Thyroid gland (tissue), 4 donors: ENCODE data around the gene LRMDA. TPM values are rescaled to one million over a fixed set of nuclear protein-coding genes. Genes with fewer than 3 reads are reported as not detected.

Experiments
- DNase-seq, 2 donors: peaks; one replicate each; pipeline ENCODE4 v3.0.0-alpha.2; 2019
- H3K27ac ChIP-seq, 3 donors: fragments of 200-600 bp; sonication (generic); 1 replicate in 2 of 3; 2 replicates in 1 of 3; pipeline ENCODE4 v1.5.1; 2016 to 2019; ENCODE audit warnings: mild to moderate bottlenecking in 1 of 3, moderate library complexity in 1 of 3
- H3K27me3 ChIP-seq: fragments of 200-600 bp; sonication (generic); one replicate; pipeline ENCODE4 v1.5.1; 2019
- H3K36me3 ChIP-seq, 2 donors: fragments of 200-600 bp; sonication (generic); one replicate each; pipeline ENCODE4 v1.5.1; 2016 to 2019
- H3K4me1 ChIP-seq, 2 donors: fragments of 200-600 bp; sonication (generic); one replicate each; pipeline ENCODE4 v1.5.1; 2017 to 2019
- H3K4me3 ChIP-seq, 3 donors: fragments of 200-600 bp; sonication (generic); replicated peaks in 1 of 3; 1 replicate in 2 of 3; 2 replicates in 1 of 3; pipeline ENCODE4 v1.5.1; 2016; ENCODE audit warnings: mild to moderate bottlenecking in 1 of 3
- H3K9me3 ChIP-seq: fragments of 200-600 bp; sonication (generic); one replicate; pipeline ENCODE4 v1.5.1; 2017
- POLR2A ChIP-seq, 2 donors: fragments of 450-650 bp; IDR thresholded peaks; one replicate each; pipeline ENCODE4 v1.6.1; 2017; ENCODE audit warnings: antibody characterized with exemption in 2 of 2, mild to moderate bottlenecking in 2 of 2, moderate library complexity in 1 of 2
- WGBS, 2 donors: methylation state at CpG; one replicate each; pipeline ENCODE4 v1.1.5; 2017; 5-methylcytosine and 5-hydroxymethylcytosine counted together
- intact Hi-C: fragments of 100-400 bp; cut with DNase I; formaldehyde crosslinking; loops from one replicate; pipeline ENCODE4 v1.15.1; 2023
- total RNA-seq, 4 donors: library from RNA; depleted of rRNA; stranded (reverse); fragments of >200 nt; gene quantifications; one replicate each; pipeline ENCODE4 v1.2.3, GENCODE V29; 2016
- TF ChIP-seq, protein P1 (sequence below), 6 experiments: fragments of 200-600 bp in 3 of 6; fragments of 450-650 bp in 3 of 6; sonication (generic) in 3 of 6; IDR thresholded peaks; one replicate each; pipeline ENCODE4 v1.5.1; 2016 to 2019; ENCODE audit warnings: antibody characterized with exemption in 6 of 6, mild to moderate bottlenecking in 2 of 6, inconsistent platforms in 1 of 6, moderate library complexity in 1 of 6

The LRMDA gene
- total RNA-seq, 4 donors from 2014 or later = 16.5 to 31.7 (median 23.2) TPM

DNA sequence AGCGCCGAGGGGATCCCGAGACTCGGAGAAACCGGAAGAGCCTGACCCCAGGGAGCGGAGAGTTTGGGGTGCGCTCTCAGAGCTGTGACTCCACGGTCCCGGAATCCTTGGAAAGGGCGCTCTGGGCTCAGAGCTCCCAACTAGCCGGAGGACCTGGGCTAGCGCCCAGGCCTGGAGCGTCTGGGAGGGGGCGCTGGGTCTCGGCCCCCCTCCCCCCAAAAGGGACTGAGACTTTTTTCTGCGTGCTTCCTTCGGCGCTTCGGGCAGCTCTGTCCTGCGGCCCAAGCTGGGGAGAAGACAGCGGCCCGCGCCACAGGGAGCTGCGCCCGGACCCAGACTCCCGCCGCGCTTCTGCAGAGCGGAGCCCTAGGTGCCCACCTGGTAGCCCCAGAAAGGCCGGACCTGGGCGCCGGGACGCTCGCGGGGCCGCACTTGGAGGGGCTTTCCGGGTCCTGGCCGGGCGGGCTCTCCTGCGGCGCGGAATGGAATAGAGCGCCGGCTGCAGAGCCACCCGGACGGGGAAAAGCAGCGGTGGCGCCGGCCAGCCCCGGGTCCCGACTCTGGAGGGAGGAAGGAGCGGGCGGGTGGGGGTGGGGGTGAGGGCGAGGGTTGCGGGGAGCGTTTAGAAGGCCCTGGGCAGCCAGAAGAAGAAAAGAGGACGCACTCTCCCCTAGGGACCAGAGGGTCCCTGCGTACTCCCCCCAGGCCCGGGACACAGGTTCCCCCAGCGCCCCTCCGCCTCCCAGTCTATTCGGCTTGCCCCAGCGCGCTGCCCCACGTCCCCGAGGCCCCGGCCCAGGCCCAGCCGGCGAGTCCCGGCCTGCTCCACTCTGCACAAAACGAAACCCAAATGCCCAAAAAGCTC is 34.6 kb upstream of the LRMDA start:
- Histone ChIP-seq H3K36me3 (peaks cover 0 to 14% of the 10 kb centered on the region in 2 donors), H3K4me3 (peak overlapping the region; percentile 34 to 63 (median 34)), H3K9me3 (no peaks in the 10 kb centered on the region), H3K27ac (peak overlapping the region; percentile 72 to 88 (median 75)), H3K27me3 (no peaks in the 10 kb centered on the region), H3K4me1 (peaks cover 5 to 15% of the 10 kb centered on the region in 2 donors)
- TF ChIP-seq POLR2A (IDR thresholded peaks at IDR 0.05) = no peak
- 41 to 42% methylated on average over 18 to 30 of the region's 71 CpGs for WGBS, 2 donors
- peak; percentile 13 to 16 for DNase-seq
- intact Hi-C loops = loop anchor here (5.0 to 10.0 kb wide), 2 partner anchors 640 to 1148 kb away; no protein-coding TSS in a partner anchor

DNA sequence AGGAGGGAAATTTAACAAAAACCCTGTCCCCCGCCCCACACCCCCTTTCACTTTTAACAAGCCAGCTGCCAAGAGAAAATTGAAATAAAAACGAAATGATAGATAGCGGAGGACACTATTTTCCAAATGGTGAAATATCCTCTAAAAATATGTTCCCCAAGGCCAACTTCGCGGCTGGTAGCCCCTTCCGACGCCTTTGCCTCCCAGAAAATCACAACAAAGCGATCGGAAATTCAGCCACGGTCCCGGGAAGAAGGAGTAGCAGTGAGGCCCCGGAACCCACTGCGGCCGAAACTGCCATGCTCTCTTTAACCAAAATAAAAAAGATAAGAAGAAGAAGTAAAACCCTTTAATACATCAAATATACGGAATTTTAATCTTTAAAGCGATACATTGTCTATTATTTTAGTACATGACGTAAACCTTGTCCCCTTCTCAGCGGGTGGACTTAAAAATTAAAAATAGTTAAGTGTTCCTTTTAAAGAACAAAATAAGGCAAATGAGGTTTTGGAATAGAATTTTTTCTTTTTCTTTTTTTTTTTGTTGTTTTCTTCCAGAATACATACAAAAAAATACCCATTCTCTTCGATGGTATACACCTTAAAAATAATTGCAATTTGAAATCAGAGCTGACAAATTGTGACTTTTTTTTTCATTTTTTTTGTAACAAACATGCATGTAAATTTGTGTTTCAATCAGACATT is 33.8 kb upstream of the LRMDA start:
- Histone ChIP-seq H3K27ac (peak overlapping the region; percentile 72 to 98 (median 98)), H3K4me3 (peak overlapping the region in 1 of 3 donors; percentile 34), H3K27me3 (no peaks in the 10 kb centered on the region), H3K9me3 (no peaks in the 10 kb centered on the region), H3K4me1 (peaks cover 5 to 15% of the 10 kb centered on the region in 2 donors), H3K36me3 (peaks cover 0 to 14% of the 10 kb centered on the region in 2 donors)
- no peak for TF ChIP-seq POLR2A (IDR thresholded peaks at IDR 0.05)
- TF ChIP-seq, protein P1, sequence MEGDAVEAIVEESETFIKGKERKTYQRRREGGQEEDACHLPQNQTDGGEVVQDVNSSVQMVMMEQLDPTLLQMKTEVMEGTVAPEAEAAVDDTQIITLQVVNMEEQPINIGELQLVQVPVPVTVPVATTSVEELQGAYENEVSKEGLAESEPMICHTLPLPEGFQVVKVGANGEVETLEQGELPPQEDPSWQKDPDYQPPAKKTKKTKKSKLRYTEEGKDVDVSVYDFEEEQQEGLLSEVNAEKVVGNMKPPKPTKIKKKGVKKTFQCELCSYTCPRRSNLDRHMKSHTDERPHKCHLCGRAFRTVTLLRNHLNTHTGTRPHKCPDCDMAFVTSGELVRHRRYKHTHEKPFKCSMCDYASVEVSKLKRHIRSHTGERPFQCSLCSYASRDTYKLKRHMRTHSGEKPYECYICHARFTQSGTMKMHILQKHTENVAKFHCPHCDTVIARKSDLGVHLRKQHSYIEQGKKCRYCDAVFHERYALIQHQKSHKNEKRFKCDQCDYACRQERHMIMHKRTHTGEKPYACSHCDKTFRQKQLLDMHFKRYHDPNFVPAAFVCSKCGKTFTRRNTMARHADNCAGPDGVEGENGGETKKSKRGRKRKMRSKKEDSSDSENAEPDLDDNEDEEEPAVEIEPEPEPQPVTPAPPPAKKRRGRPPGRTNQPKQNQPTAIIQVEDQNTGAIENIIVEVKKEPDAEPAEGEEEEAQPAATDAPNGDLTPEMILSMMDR (IDR thresholded peaks at IDR 0.05) = no peak
- intact Hi-C loops = loop anchor here (5.0 to 10.0 kb wide), 2 partner anchors 640 to 1147 kb away; no protein-coding TSS in a partner anchor
- DNase-seq = no peak
- 79 to 80% methylated on average over 19 of the region's 19 CpGs for WGBS, 2 donors

DNA sequence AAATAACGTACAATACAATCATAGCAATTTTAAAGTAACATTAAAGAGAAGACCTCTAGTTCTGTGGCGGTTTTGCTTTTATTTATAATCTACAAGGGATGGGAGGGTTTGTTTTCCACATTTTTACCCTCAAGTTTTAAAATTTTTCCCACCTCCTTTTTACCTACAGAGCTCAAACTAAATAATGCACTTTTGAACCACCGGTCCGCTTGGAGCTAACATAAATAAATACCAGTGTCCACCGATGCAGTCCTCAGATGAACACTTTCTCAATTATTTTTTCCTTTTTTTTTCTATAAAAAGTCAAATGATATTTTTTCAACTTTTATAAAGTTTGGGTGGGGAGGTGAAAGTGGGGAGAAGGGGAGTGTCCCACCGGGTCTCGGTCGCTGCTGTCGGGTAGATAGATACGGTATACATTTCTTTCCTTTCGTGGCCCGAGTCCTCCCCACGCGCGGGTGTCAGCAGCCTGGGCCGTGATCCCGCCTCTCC is 33.2 kb upstream of the LRMDA start:
- no peaks in the 10 kb centered on the region for H3K9me3 ChIP-seq
- H3K27me3 ChIP-seq = no peaks in the 10 kb centered on the region
- no peak for DNase-seq
- intact Hi-C loops = loop anchor here (5.0 to 10.0 kb wide), 2 partner anchors 639 to 1147 kb away; no protein-coding TSS in a partner anchor
- H3K36me3 ChIP-seq = peaks cover 0 to 14% of the 10 kb centered on the region in 2 donors
- H3K4me1 ChIP-seq = peaks cover 5 to 15% of the 10 kb centered on the region in 2 donors
- no peak for TF ChIP-seq POLR2A (IDR thresholded peaks at IDR 0.05)
- TF ChIP-seq, protein P1 (IDR thresholded peaks at IDR 0.05) = no peak
- H3K27ac ChIP-seq = peak overlapping the region in 2 of 3 donors; percentile 98
- H3K4me3 ChIP-seq = peak overlapping the region in 1 of 3 donors; percentile 10
- 80 to 81% methylated on average over 17 of the region's 17 CpGs for WGBS, 2 donors

DNA sequence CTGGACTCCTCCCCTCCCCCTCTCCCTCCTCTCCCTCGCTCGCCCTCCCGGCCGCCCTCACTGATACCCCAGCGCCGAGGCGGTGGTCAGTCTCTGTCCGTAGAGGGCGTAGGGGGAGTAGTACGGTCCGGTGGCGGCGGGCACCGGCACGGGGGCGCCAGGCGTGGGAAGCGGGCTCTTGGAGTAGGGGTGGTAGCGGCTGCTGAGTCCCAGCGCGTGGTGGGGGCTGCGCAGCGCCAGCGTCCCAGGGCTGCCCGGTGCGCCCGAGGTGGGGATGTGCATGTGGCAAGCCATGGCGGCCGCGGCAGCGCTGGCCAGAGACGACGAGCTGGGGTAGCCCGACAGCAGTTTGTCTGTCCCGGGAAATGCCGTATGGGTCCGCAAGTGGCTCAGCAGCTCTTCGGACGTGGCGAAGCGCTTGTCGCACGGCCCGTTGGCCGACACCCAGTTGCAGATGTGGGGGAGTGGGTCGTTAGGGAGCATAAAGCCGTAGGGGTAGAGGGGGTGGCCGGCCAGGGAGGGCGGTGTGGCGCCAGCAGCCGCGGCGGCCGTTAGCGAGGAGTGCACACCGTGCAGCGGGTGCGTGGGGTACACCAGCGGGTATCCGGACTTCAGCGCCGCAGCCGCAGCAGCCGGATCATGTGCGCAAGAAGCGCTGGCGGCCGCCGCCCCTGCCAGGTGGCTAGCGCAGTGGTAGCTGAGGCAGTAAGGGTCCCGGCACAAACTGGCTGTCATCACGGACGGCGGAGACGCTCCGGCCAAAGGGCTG is 32.5 kb upstream of the LRMDA start:
- H3K4me1 ChIP-seq = peaks cover 5 to 15% of the 10 kb centered on the region in 2 donors
- DNase-seq = peak in 1 of 2 donors; percentile 12
- intact Hi-C loops = loop anchor here (5.0 to 10.0 kb wide), 2 partner anchors 638 to 1146 kb away; no protein-coding TSS in a partner anchor
- no peaks in the 10 kb centered on the region for H3K27me3 ChIP-seq
- no peak for TF ChIP-seq POLR2A (IDR thresholded peaks at IDR 0.05)
- TF ChIP-seq, protein P1 (IDR thresholded peaks at IDR 0.05) = no peak
- peak overlapping the region in 1 of 3 donors; percentile 88 for H3K4me3 ChIP-seq
- WGBS, 2 donors = 78 to 83% methylated on average over 64 to 71 of the region's 76 CpGs
- peak overlapping the region in 2 of 3 donors; percentile 98 for H3K27ac ChIP-seq
- peaks cover 0 to 14% of the 10 kb centered on the region in 2 donors for H3K36me3 ChIP-seq
- H3K9me3 ChIP-seq = no peaks in the 10 kb centered on the region
